PC-3 (cell line): ENCODE results near the gene ZFPM1.

Experiments used
- EZH2 ChIP-seq: fragments of 300-600 bp; sonication (generic); IDR thresholded peaks from one replicate; pipeline ENCODE4 v1.6.1; 2017; ENCODE audit warnings: antibody characterized with exemption, mild to moderate bottlenecking, low read length; ENCODE audit not compliant: unreplicated experiment
- TF ChIP-seq, protein P1 (sequence below): fragments of 300-600 bp; sonication (generic); conservative IDR thresholded peaks from 2 replicates; pipeline ENCODE4 v1.5.1; 2017; ENCODE audit warnings: antibody characterized with exemption, low read depth, mild to moderate bottlenecking, low read length

DNA sequence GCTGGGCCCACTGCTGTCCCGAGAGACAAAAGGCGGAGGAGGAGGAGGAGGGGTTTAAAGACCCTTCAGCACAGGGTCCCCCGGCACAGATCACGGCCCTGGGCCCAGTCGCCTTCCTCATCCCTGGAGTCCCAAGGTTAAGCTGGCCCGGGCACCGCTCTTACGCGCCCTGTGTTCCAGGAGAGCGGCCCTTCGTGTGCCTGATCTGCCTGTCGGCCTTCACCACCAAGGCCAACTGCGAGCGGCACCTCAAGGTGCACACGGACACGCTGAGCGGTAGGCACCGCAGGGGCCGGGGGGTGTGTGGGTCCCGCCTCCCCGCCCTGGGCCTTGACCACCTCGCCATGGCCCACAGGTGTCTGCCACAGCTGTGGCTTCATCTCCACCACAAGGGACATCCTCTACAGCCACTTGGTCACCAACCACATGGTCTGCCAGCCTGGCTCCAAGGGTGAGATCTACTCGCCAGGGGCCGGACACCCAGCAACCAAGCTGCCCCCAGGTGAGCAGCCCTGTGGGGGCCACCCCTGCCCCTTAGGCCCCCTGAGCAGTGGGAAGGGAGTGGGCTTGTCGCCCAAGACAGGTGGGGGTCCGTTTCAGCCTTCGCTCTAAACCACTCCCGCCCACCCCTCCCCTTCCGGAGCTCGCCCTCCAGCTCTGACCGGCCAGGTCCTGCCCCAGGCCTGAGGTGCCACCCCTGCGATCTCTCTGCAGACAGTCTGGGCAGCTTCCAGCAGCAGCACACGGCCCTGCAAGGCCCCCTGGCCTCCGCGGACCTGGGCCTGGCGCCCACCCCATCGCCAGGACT, 79.6 kb downstream of the ZFPM1 start:
- TF ChIP-seq, protein P1, sequence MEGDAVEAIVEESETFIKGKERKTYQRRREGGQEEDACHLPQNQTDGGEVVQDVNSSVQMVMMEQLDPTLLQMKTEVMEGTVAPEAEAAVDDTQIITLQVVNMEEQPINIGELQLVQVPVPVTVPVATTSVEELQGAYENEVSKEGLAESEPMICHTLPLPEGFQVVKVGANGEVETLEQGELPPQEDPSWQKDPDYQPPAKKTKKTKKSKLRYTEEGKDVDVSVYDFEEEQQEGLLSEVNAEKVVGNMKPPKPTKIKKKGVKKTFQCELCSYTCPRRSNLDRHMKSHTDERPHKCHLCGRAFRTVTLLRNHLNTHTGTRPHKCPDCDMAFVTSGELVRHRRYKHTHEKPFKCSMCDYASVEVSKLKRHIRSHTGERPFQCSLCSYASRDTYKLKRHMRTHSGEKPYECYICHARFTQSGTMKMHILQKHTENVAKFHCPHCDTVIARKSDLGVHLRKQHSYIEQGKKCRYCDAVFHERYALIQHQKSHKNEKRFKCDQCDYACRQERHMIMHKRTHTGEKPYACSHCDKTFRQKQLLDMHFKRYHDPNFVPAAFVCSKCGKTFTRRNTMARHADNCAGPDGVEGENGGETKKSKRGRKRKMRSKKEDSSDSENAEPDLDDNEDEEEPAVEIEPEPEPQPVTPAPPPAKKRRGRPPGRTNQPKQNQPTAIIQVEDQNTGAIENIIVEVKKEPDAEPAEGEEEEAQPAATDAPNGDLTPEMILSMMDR, result no peak
- TF ChIP-seq EZH2, result no peak
